ENCODE results near the gene EYS. TPM values are rescaled to one million over a fixed set of nuclear protein-coding genes. Genes with fewer than 3 reads are reported as not detected.

The EYS gene
- total RNA-seq, 2 donors from 2014 or later, result not detected

DNA sequence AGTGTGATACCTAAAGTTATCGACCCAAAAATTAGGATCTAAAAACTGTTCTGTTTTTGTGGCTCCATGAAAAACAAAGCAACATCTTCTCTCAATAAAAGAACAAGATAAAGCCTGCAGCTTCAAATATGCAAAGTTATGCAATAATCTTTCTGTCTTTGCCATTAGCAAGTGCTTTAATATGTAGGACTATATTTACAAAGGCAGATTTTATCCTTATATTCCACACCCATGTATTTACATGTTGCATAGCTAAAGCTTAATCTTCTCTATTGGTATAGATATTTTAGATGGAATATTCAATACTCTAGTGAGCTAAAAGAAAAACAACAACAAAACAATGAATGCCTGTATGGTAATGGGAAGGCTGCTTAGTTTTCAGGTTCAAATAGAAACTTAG lies 1443.2 kb downstream of the EYS start:
- no peak for TF ChIP-seq CTCF (IDR thresholded peaks at IDR 0.05)
- Histone ChIP-seq H3K27ac (no peak overlapping the region), H3K36me3 (no peaks in the 10 kb centered on the region), H3K4me1 (no peaks in the 10 kb centered on the region), H3K9me3 (no peaks in the 10 kb centered on the region), H3K27me3 (no peaks in the 10 kb centered on the region), H3K4me3 (no peak overlapping the region)
- DNase-seq (ENCODE audit: low spot score), result no peak

DNA sequence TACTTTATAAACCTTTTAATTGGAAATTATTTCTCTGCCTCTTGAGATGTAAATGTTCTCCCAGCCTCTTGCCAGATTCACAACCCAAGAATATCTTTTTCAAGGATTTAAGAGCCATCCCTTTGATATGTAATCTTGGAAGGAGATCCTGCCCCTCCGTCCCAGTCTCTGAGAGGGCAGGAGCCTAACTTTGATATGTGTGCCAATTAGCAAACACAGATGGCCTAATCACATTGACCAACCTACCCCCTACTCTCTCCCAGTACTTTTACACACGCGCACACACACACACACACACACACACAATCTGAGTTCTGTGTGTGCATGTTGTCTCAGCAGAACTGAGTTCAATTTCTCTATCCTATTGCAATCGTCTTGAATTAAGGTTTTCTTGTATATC lies 1447.7 kb downstream of the EYS start:
- no peak overlapping the region for H3K4me3 ChIP-seq
- no peaks in the 10 kb centered on the region for H3K27me3 ChIP-seq
- H3K4me1 ChIP-seq, result no peaks in the 10 kb centered on the region
- no peak for DNase-seq (ENCODE audit: low spot score)
- H3K9me3 ChIP-seq, result no peaks in the 10 kb centered on the region
- H3K27ac ChIP-seq, result no peak overlapping the region
- H3K36me3 ChIP-seq, result no peaks in the 10 kb centered on the region
- TF ChIP-seq CTCF (IDR thresholded peaks at IDR 0.05), result no peak

- no peak for TF ChIP-seq CTCF (IDR thresholded peaks at IDR 0.05)
- no peaks in the 10 kb centered on the region for H3K9me3 ChIP-seq
Measured at GRCh38 chr6:64258752-64259151, 1448.3 kb downstream of the EYS start.

GRCh38 chr6:64258302-64258701 lies 1448.7 kb downstream of the EYS start:
- no peak for DNase-seq (ENCODE audit: low spot score)
- Histone ChIP-seq H3K4me1 (no peaks in the 10 kb centered on the region), H3K36me3 (no peaks in the 10 kb centered on the region), H3K9me3 (no peaks in the 10 kb centered on the region), H3K4me3 (no peak overlapping the region), H3K27me3 (no peaks in the 10 kb centered on the region), H3K27ac (no peak overlapping the region)
- no peak for TF ChIP-seq CTCF (IDR thresholded peaks at IDR 0.05)

More at GRCh38 chr6:64258752-64259151, 1448.3 kb downstream of the EYS start:
- Histone ChIP-seq H3K36me3 (no peaks in the 10 kb centered on the region), H3K27ac (no peak overlapping the region), H3K4me1 (no peaks in the 10 kb centered on the region), H3K4me3 (no peak overlapping the region), H3K27me3 (no peaks in the 10 kb centered on the region)
- DNase-seq (ENCODE audit: low spot score), result no peak

GRCh38 chr6:64257586-64257985 lies 1449.4 kb downstream of the EYS start:
- Histone ChIP-seq H3K27ac (no peak overlapping the region), H3K9me3 (no peaks in the 10 kb centered on the region), H3K36me3 (no peaks in the 10 kb centered on the region), H3K4me1 (no peaks in the 10 kb centered on the region), H3K4me3 (no peak overlapping the region), H3K27me3 (no peaks in the 10 kb centered on the region)
- TF ChIP-seq CTCF (IDR thresholded peaks at IDR 0.05), result no peak
- DNase-seq (ENCODE audit: low spot score), result no peak

DNA sequence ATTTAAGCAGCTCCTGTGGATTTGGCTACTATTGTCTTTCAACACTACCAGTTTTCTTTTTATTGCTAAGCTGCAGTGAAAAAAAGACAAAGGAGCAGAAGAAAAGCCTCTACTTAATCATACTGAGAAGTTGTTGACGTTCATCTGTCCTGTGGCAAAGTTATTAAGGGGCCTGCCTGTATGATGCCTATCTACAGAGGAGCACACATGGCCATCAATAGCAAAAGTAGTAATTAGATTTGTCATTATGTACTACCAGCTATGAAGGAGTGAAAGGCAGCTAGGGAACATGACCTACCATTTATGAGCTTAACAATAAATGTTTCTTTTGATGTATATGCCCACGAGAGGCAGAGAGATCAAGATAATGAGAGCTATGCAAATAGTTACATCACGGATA lies 1450.5 kb downstream of the EYS start:
- no peaks in the 10 kb centered on the region for H3K27me3 ChIP-seq
- no peak for DNase-seq (ENCODE audit: low spot score)
- no peaks in the 10 kb centered on the region for H3K9me3 ChIP-seq
- H3K4me3 ChIP-seq, result no peak overlapping the region
- no peak for TF ChIP-seq CTCF (IDR thresholded peaks at IDR 0.05)
- no peak overlapping the region for H3K27ac ChIP-seq
- no peaks in the 10 kb centered on the region for H3K4me1 ChIP-seq
- H3K36me3 ChIP-seq, result no peaks in the 10 kb centered on the region

All from right atrium auricular region (tissue), 2 donors.